Loucy (cell line): Measurements from ENCODE around the gene MPIG6B.

Source experiments
- H2AFZ ChIP-seq: fragments of 200-600 bp; sonication (generic); 2 replicates; pipeline ENCODE4 v1.6.0; 2016; ENCODE audit warnings: antibody characterized with exemption, mild to moderate bottlenecking, low read length, moderate library complexity
- H3F3A ChIP-seq: fragments of 200-600 bp; 2 replicates; pipeline ENCODE4 v1.6.0; 2016; ENCODE audit warnings: antibody characterized with exemption, low read depth, mild to moderate bottlenecking
- H3K27me3 ChIP-seq: fragments of 200-600 bp; sonication (generic); 2 replicates; pipeline ENCODE4 v1.6.1; 2014; ENCODE audit warnings: low read length, mild to moderate bottlenecking; ENCODE audit not compliant: insufficient read depth, poor library complexity, severe bottlenecking
- H3K36me3 ChIP-seq: fragments of 200-600 bp; sonication (generic); 2 replicates; pipeline ENCODE4 v1.6.1; 2016; ENCODE audit warnings: low read length; ENCODE audit not compliant: insufficient read depth
- H3K4me1 ChIP-seq: fragments of 200-600 bp; sonication (generic); 2 replicates; pipeline ENCODE4 v1.5.1; 2014; ENCODE audit warnings: low read length, mild to moderate bottlenecking; ENCODE audit not compliant: insufficient read depth, poor library complexity, severe bottlenecking
- H3K4me2 ChIP-seq: fragments of 200-600 bp; sonication (generic); 2 replicates; pipeline ENCODE4 v1.6.0; 2014; ENCODE audit warnings: antibody characterized with exemption, low read length, low read depth, mild to moderate bottlenecking; ENCODE audit not compliant: poor library complexity, severe bottlenecking
- H3K4me3 ChIP-seq: fragments of 200-600 bp; sonication (generic); 2 replicates; pipeline ENCODE4 v1.5.1; 2014; ENCODE audit warnings: low read length, mild to moderate bottlenecking, mixed read lengths; ENCODE audit not compliant: poor library complexity, severe bottlenecking
- H3K79me2 ChIP-seq: fragments of 200-600 bp; sonication (generic); 2 replicates; pipeline ENCODE4 v1.6.1; 2014; ENCODE audit warnings: low read length; ENCODE audit not compliant: insufficient read depth
- H3K9ac ChIP-seq: fragments of 200-600 bp; sonication (generic); 2 replicates; pipeline ENCODE4 v1.6.0; 2014; ENCODE audit warnings: mild to moderate bottlenecking, low read depth, low read length, moderate library complexity; ENCODE audit not compliant: poor library complexity, severe bottlenecking
- H3K9me2 ChIP-seq: fragments of 200-600 bp; sonication (generic); replicated peaks from 2 replicates; pipeline ENCODE4 v1.6.1; 2016; ENCODE audit warnings: low read depth, low read length, mixed read lengths
- H3K9me3 ChIP-seq: fragments of 200-600 bp; sonication (generic); 2 replicates; pipeline ENCODE4 v1.6.1; 2014; ENCODE audit warnings: mild to moderate bottlenecking, antibody characterized with exemption, low read length, low read depth; ENCODE audit not compliant: insufficient read depth
- H4K20me1 ChIP-seq: fragments of 200-600 bp; sonication (generic); 2 replicates; pipeline ENCODE4 v1.6.0; 2014; ENCODE audit warnings: antibody characterized with exemption, low read length, mild to moderate bottlenecking; ENCODE audit not compliant: insufficient read depth, poor library complexity, severe bottlenecking
- CTCF ChIP-seq: fragments of 200-600 bp; sonication (generic); conservative IDR thresholded peaks from 2 replicates; pipeline ENCODE4 v1.5.1; 2014; ENCODE audit warnings: mild to moderate bottlenecking, antibody characterized with exemption, low read length
- EZH2phosphoT487 ChIP-seq: fragments of 200-600 bp; IDR thresholded peaks from 2 replicates; pipeline ENCODE4 v1.6.1; 2018; ENCODE audit warnings: antibody characterized with exemption, mild to moderate bottlenecking, moderate library complexity, borderline replicate concordance

Gene MPIG6B

GRCh38 chr6:31739639-31740396 is 16.6 kb downstream of the MPIG6B start, which contains the start of gene MSH5:
TSS of gene MSH5 (plus strand) at chr6:31740005. CDS start at chr6:31740467, 462 bp downstream.
- TF ChIP-seq EZH2phosphoT487 (no peak), CTCF (no peak)
- H3K9me3 ChIP-seq, result no peaks in the 10 kb centered on the region
- peaks cover 10% of the 10 kb centered on the region for H3F3A ChIP-seq
- H3K27me3 ChIP-seq, result peaks cover 9% of the 10 kb centered on the region
- no peak within 1 kb of the TSS for H2AFZ ChIP-seq
- peak within 1 kb of the TSS; percentile 99 for H3K4me2 ChIP-seq
- peaks cover 50% of the 10 kb centered on the region for H3K79me2 ChIP-seq
- H3K36me3 ChIP-seq, result no peaks in the 10 kb centered on the region
- peak within 1 kb of the TSS; percentile 100 for H3K4me3 ChIP-seq
- H3K9ac ChIP-seq, result peak within 1 kb of the TSS; percentile 100
- H3K4me1 ChIP-seq, result peaks cover 48% of the 10 kb centered on the region
- H3K9me2 ChIP-seq, result no peaks in the 10 kb centered on the region
- peaks cover 6% of the 10 kb centered on the region for H4K20me1 ChIP-seq

- Histone ChIP-seq H3F3A (peaks cover 10% of the 10 kb centered on the region), H3K79me2 (peaks cover 42% of the 10 kb centered on the region), H3K9ac (peak overlapping the region; percentile 100), H3K4me1 (peaks cover 48% of the 10 kb centered on the region), H3K9me3 (no peaks in the 10 kb centered on the region), H3K4me2 (peak overlapping the region; percentile 74), H2AFZ (no peak overlapping the region), H4K20me1 (peaks cover 4% of the 10 kb centered on the region), H3K27me3 (peaks cover 5% of the 10 kb centered on the region), H3K36me3 (no peaks in the 10 kb centered on the region), H3K9me2 (no peaks in the 10 kb centered on the region), H3K4me3 (peak overlapping the region; percentile 100)
- no peak for TF ChIP-seq EZH2phosphoT487
- TF ChIP-seq CTCF, result no peak
Measured at GRCh38 chr6:31740397-31741223, 17.4 kb downstream of the MPIG6B start.

- H3K4me3 ChIP-seq, result peak overlapping the region; percentile 100
- no peaks in the 10 kb centered on the region for H3K9me3 ChIP-seq
- H3K4me2 ChIP-seq, result peak overlapping the region; percentile 74
- H3F3A ChIP-seq, result peaks cover 8% of the 10 kb centered on the region
- no peaks in the 10 kb centered on the region for H4K20me1 ChIP-seq
- TF ChIP-seq CTCF (no peak), EZH2phosphoT487 (no peak)
- no peaks in the 10 kb centered on the region for H3K27me3 ChIP-seq
- peaks cover 30% of the 10 kb centered on the region for H3K79me2 ChIP-seq
- H3K4me1 ChIP-seq, result peaks cover 44% of the 10 kb centered on the region
- no peaks in the 10 kb centered on the region for H3K9me2 ChIP-seq
- no peaks in the 10 kb centered on the region for H3K36me3 ChIP-seq
- no peak overlapping the region for H2AFZ ChIP-seq
- H3K9ac ChIP-seq, result peak overlapping the region; percentile 100
Measured at GRCh38 chr6:31741815-31742214, 18.6 kb downstream of the MPIG6B start.
